Neural progenitor cell (in vitro differentiated cells): ENCODE measurements around the gene C10orf88. TPM values are rescaled to one million over a fixed set of nuclear protein-coding genes. Genes with fewer than 3 reads are reported as not detected.

Source experiments
- DNase-seq: peaks from one replicate; pipeline ENCODE4 v3.0.0-alpha.2; 2016; ENCODE audit warnings: low spot score
- H2AFZ ChIP-seq: fragments of 200-600 bp; sonication (generic); replicated peaks from 2 replicates; pipeline ENCODE4 v1.6.1; 2016; ENCODE audit warnings: antibody characterized with exemption
- H3F3A ChIP-seq: fragments of 200-600 bp; sonication (generic); 2 replicates; pipeline ENCODE4 v1.6.1; 2016; ENCODE audit warnings: antibody characterized with exemption, low read depth
- H3K27ac ChIP-seq: fragments of 200-600 bp; sonication (generic); 2 replicates; pipeline ENCODE4 v1.5.1; 2016; ENCODE audit warnings: mild to moderate bottlenecking
- H3K27me3 ChIP-seq: fragments of 200-600 bp; sonication (generic); 2 replicates; pipeline ENCODE4 v1.6.1; 2016; ENCODE audit warnings: mild to moderate bottlenecking, moderate library complexity
- H3K36me3 ChIP-seq: fragments of 200-600 bp; sonication (generic); 2 replicates; pipeline ENCODE4 v1.5.1; 2016
- H3K4me1 ChIP-seq: fragments of 200-600 bp; sonication (generic); 2 replicates; pipeline ENCODE4 v1.6.1; 2016; ENCODE audit warnings: mixed run types
- H3K4me2 ChIP-seq: fragments of 200-600 bp; sonication (generic); 2 replicates; pipeline ENCODE4 v1.6.1; 2016
- H3K4me3 ChIP-seq: fragments of 200-600 bp; sonication (generic); 2 replicates; pipeline ENCODE4 v1.5.1; 2016
- H3K79me2 ChIP-seq: fragments of 200-600 bp; sonication (generic); 2 replicates; pipeline ENCODE4 v1.6.1; 2016; ENCODE audit warnings: low read depth
- H3K9ac ChIP-seq: fragments of 200-600 bp; sonication (generic); 2 replicates; pipeline ENCODE4 v1.6.1; 2016
- H3K9me3 ChIP-seq: fragments of 200-600 bp; sonication (generic); 2 replicates; pipeline ENCODE4 v1.5.1; 2016; ENCODE audit warnings: low read depth
- H4K20me1 ChIP-seq: fragments of 200-600 bp; sonication (generic); 2 replicates; pipeline ENCODE4 v1.6.1; 2016; ENCODE audit warnings: low read depth
- H3K27ac Mint-ChIP-seq: 3 replicates; pipeline ENCODE4 v1.8.0; 2021; ENCODE audit warnings: mixed read lengths
- H3K27me3 Mint-ChIP-seq: 2 replicates; pipeline ENCODE4 v1.8.0; 2022; ENCODE audit warnings: low read depth, mild to moderate bottlenecking, inconsistent platforms, moderate library complexity, mixed read lengths; ENCODE audit not compliant: insufficient read depth
- H3K36me3 Mint-ChIP-seq: 3 replicates; pipeline ENCODE4 v1.8.0; 2021; ENCODE audit warnings: mixed read lengths
- H3K4me1 Mint-ChIP-seq: 3 replicates; pipeline ENCODE4 v1.8.0; 2021; ENCODE audit warnings: mixed read lengths
- H3K4me3 Mint-ChIP-seq: 3 replicates; pipeline ENCODE4 v1.8.0; 2021; ENCODE audit warnings: mild to moderate bottlenecking, moderate library complexity, mixed read lengths
- H3K9me3 Mint-ChIP-seq: 3 replicates; pipeline ENCODE4 v1.8.0; 2020; ENCODE audit warnings: mixed read lengths
- CTCF ChIP-seq: fragments of 200-600 bp; sonication (generic); IDR thresholded peaks from 2 replicates; pipeline ENCODE4 v1.5.1; 2017; ENCODE audit warnings: antibody characterized with exemption, mild to moderate bottlenecking
- EZH2 ChIP-seq: fragments of 200-600 bp; sonication (generic); IDR thresholded peaks from 2 replicates; pipeline ENCODE4 v1.6.1; 2017; ENCODE audit warnings: antibody characterized with exemption, mild to moderate bottlenecking, moderate library complexity
- EZH2phosphoT487 ChIP-seq: fragments of 200-600 bp; sonication (generic); IDR thresholded peaks from 2 replicates; pipeline ENCODE4 v1.6.1; 2017; ENCODE audit warnings: antibody characterized with exemption
- total RNA-seq: library from RNA; depleted of rRNA; stranded (reverse); fragments of >200 nt; gene quantifications from 2 replicates; pipeline ENCODE4 v1.2.3, GENCODE V29; 2015; ENCODE audit warnings: low replicate concordance

C10orf88 gene
- total RNA-seq, 1 donor from 2014 or later = 17.7 TPM

- H3K79me2 ChIP-seq = peaks cover 27% of the 10 kb centered on the region
- H3K4me2 ChIP-seq = no peak overlapping the region
- peaks cover 2% of the 10 kb centered on the region for H3K27me3 Mint-ChIP-seq
- DNase-seq = no peak
- peaks cover 19% of the 10 kb centered on the region for H3K27me3 ChIP-seq
- no peak overlapping the region for H3K4me3 ChIP-seq
- H3F3A ChIP-seq = no peaks in the 10 kb centered on the region
- no peak overlapping the region for H2AFZ ChIP-seq
- peaks cover 4% of the 10 kb centered on the region for H3K4me1 ChIP-seq
- peaks cover 4% of the 10 kb centered on the region for H3K36me3 Mint-ChIP-seq
- no peak overlapping the region for H3K27ac Mint-ChIP-seq
- no peaks in the 10 kb centered on the region for H3K36me3 ChIP-seq
- no peak overlapping the region for H3K27ac ChIP-seq
- TF ChIP-seq CTCF (no peak), EZH2 (no peak), EZH2phosphoT487 (no peak)
- H4K20me1 ChIP-seq = no peaks in the 10 kb centered on the region
- H3K4me1 Mint-ChIP-seq = peaks cover 21% of the 10 kb centered on the region
- no peaks in the 10 kb centered on the region for H3K9me3 ChIP-seq
- no peak overlapping the region for H3K9ac ChIP-seq
- H3K9me3 Mint-ChIP-seq = no peaks in the 10 kb centered on the region
- H3K4me3 Mint-ChIP-seq = no peak overlapping the region
These were observed 1.9 kb upstream of the C10orf88 start for GRCh38 chr10:122955892-122956291.

DNA sequence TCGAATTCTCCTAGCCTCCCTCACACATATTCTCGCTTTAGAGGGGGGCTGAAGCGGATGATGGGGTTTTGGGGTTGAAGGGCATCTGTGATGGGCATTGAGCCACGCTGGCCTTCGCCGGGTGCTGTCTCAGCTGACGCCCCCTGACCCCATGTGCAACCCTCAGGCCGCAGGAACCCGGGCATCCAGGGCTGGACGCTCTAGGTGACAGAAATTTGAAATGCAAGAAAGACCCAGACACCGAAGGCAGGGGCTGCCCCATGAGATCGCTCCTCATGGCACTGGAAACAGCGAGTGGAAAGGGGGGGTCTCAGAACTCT lies 664 bp upstream of the C10orf88 start:
- peaks cover 2% of the 10 kb centered on the region for H3K27me3 Mint-ChIP-seq
- H3K36me3 Mint-ChIP-seq = peaks cover 4% of the 10 kb centered on the region
- no peak for DNase-seq
- TF ChIP-seq EZH2 = no peak
- TF ChIP-seq EZH2phosphoT487 = no peak
- TF ChIP-seq CTCF = no peak
- H2AFZ ChIP-seq = peak overlapping the region; percentile 84
- H4K20me1 ChIP-seq = no peaks in the 10 kb centered on the region
- no peak overlapping the region for H3K4me2 ChIP-seq
- H3K4me3 Mint-ChIP-seq = peak overlapping the region; percentile 91
- H3K4me3 ChIP-seq = no peak overlapping the region
- H3K36me3 ChIP-seq = no peaks in the 10 kb centered on the region
- no peaks in the 10 kb centered on the region for H3K9me3 Mint-ChIP-seq
- peaks cover 4% of the 10 kb centered on the region for H3K4me1 ChIP-seq
- H3K9ac ChIP-seq = no peak overlapping the region
- H3K4me1 Mint-ChIP-seq = peaks cover 21% of the 10 kb centered on the region
- H3K79me2 ChIP-seq = peaks cover 27% of the 10 kb centered on the region
- H3K27ac ChIP-seq = no peak overlapping the region
- H3K27ac Mint-ChIP-seq = no peak overlapping the region
- no peaks in the 10 kb centered on the region for H3K9me3 ChIP-seq
- no peaks in the 10 kb centered on the region for H3F3A ChIP-seq
- H3K27me3 ChIP-seq = peaks cover 19% of the 10 kb centered on the region

GRCh38 chr10:122949296-122949695 lies 4.7 kb downstream of the C10orf88 start:
- DNase-seq = no peak
- H3K4me2 ChIP-seq = no peak overlapping the region
- no peaks in the 10 kb centered on the region for H3K36me3 ChIP-seq

More at GRCh38 chr10:122949296-122949695, 4.7 kb downstream of the C10orf88 start:
- Histone ChIP-seq H3K9me3 (no peaks in the 10 kb centered on the region), H4K20me1 (no peaks in the 10 kb centered on the region), H3F3A (no peaks in the 10 kb centered on the region), H3K27ac (no peak overlapping the region), H3K9ac (no peak overlapping the region), H2AFZ (no peak overlapping the region), H3K27me3 (no peaks in the 10 kb centered on the region), H3K4me1 (peaks cover 4% of the 10 kb centered on the region), H3K4me3 (no peak overlapping the region), H3K79me2 (peaks cover 27% of the 10 kb centered on the region)
- no peaks in the 10 kb centered on the region for H3K27me3 Mint-ChIP-seq
- H3K36me3 Mint-ChIP-seq = peaks cover 11% of the 10 kb centered on the region
- no peaks in the 10 kb centered on the region for H3K9me3 Mint-ChIP-seq
- peaks cover 16% of the 10 kb centered on the region for H3K4me1 Mint-ChIP-seq
- no peak overlapping the region for H3K27ac Mint-ChIP-seq
- TF ChIP-seq EZH2 (no peak), CTCF (no peak), EZH2phosphoT487 (no peak)
- H3K4me3 Mint-ChIP-seq = no peak overlapping the region
